ENCODE data around the gene PIK3R5. TPM values are rescaled to one million over a fixed set of nuclear protein-coding genes. Genes with fewer than 3 reads are reported as not detected.
A peak's percentile ranks its signal among the peaks of the same experiment; 100 is the strongest.

PIK3R5 gene
- total RNA-seq, 2 experiments from 2014 or later = 0.76 to 1.5 TPM

GRCh38 chr17:8835106-8835505 is 130.4 kb downstream of the PIK3R5 start:
- TF ChIP-seq CTCF (conservative IDR thresholded peaks at IDR 0.05; ENCODE audit: low read length) = no peak
- TF ChIP-seq EZH2phosphoT487 (IDR thresholded peaks at IDR 0.05; ENCODE audit: borderline replicate concordance, low read depth, low read length) = no peak
- BruUV-seq (replicated peaks) = no TSS peak
- Histone ChIP-seq H3K79me2 (ENCODE audit: insufficient read depth, low read depth, low read length) (no peaks in the 10 kb centered on the region), H3K4me1 (ENCODE audit: insufficient read depth, low read length, poor library complexity, severe bottlenecking) (no peaks in the 10 kb centered on the region), H3K36me3 (ENCODE audit: insufficient read depth, low read length) (no peaks in the 10 kb centered on the region), H4K20me1 (ENCODE audit: insufficient read depth, low read length) (no peaks in the 10 kb centered on the region), H2AFZ (ENCODE audit: low read length) (no peak overlapping the region), H3K9me3 (ENCODE audit: low read length) (no peaks in the 10 kb centered on the region), H3K9me2 (ENCODE audit: insufficient read depth, low read length) (no peaks in the 10 kb centered on the region), H3K27ac (ENCODE audit: low read depth, low read length, poor library complexity, severe bottlenecking) (no peak overlapping the region), H3K4me3 (ENCODE audit: low read depth, low read length, poor library complexity, severe bottlenecking) (no peak overlapping the region), H3K4me2 (ENCODE audit: low read length) (no peak overlapping the region)
- DNase-seq (ENCODE audit: low spot score) = no peak
- intact Hi-C loops (cut with micrococcal nuclease; ENCODE audit: unreplicated experiment) = no loop called here
- ChIA-PET CTCF (ENCODE audit: unreplicated experiment) (no interaction called here), POLR2A (no interaction called here)

GRCh38 chr17:8832711-8833352 is 132.7 kb downstream of the PIK3R5 start:
- peak; percentile 11 for DNase-seq (ENCODE audit: low spot score)
- Histone ChIP-seq H3K4me1 (ENCODE audit: insufficient read depth, low read length, poor library complexity, severe bottlenecking) (no peaks in the 10 kb centered on the region), H3K9me2 (ENCODE audit: insufficient read depth, low read length) (no peaks in the 10 kb centered on the region), H3K9me3 (ENCODE audit: low read length) (no peaks in the 10 kb centered on the region), H3K4me2 (ENCODE audit: low read length) (no peak overlapping the region), H4K20me1 (ENCODE audit: insufficient read depth, low read length) (no peaks in the 10 kb centered on the region), H3K27ac (ENCODE audit: low read depth, low read length, poor library complexity, severe bottlenecking) (no peak overlapping the region), H3K79me2 (ENCODE audit: insufficient read depth, low read depth, low read length) (no peaks in the 10 kb centered on the region), H3K4me3 (ENCODE audit: low read depth, low read length, poor library complexity, severe bottlenecking) (no peak overlapping the region), H3K36me3 (ENCODE audit: insufficient read depth, low read length) (no peaks in the 10 kb centered on the region), H2AFZ (ENCODE audit: low read length) (no peak overlapping the region)
- CTCF ChIA-PET (ENCODE audit: unreplicated experiment) = no interaction called here
- BruUV-seq (replicated peaks) = no TSS peak
- TF ChIP-seq CTCF (conservative IDR thresholded peaks at IDR 0.05; ENCODE audit: low read length) (peak; percentile 72), EZH2phosphoT487 (IDR thresholded peaks at IDR 0.05; ENCODE audit: borderline replicate concordance, low read depth, low read length) (no peak)
- intact Hi-C loops (cut with micrococcal nuclease; ENCODE audit: unreplicated experiment) = no loop called here
- POLR2A ChIA-PET = no interaction called here

GRCh38 chr17:8831234-8831849 is 134.2 kb downstream of the PIK3R5 start:
- H3K9me3 ChIP-seq (ENCODE audit: low read length) = no peaks in the 10 kb centered on the region
- no peaks in the 10 kb centered on the region for H3K4me1 ChIP-seq (ENCODE audit: insufficient read depth, low read length, poor library complexity, severe bottlenecking)
- H3K4me2 ChIP-seq (ENCODE audit: low read length) = no peak overlapping the region
- DNase-seq (ENCODE audit: low spot score) = no peak
- ChIA-PET POLR2A (no interaction called here), CTCF (ENCODE audit: unreplicated experiment) (no interaction called here)
- no peaks in the 10 kb centered on the region for H3K9me2 ChIP-seq (ENCODE audit: insufficient read depth, low read length)
- no peak overlapping the region for H3K27ac ChIP-seq (ENCODE audit: low read depth, low read length, poor library complexity, severe bottlenecking)
- BruUV-seq (replicated peaks) = no TSS peak
- H3K36me3 ChIP-seq (ENCODE audit: insufficient read depth, low read length) = no peaks in the 10 kb centered on the region
- H3K79me2 ChIP-seq (ENCODE audit: insufficient read depth, low read depth, low read length) = no peaks in the 10 kb centered on the region
- H3K4me3 ChIP-seq (ENCODE audit: low read depth, low read length, poor library complexity, severe bottlenecking) = no peak overlapping the region
- intact Hi-C loops (cut with micrococcal nuclease; ENCODE audit: unreplicated experiment) = no loop called here
- TF ChIP-seq CTCF (conservative IDR thresholded peaks at IDR 0.05; ENCODE audit: low read length) (no peak), EZH2phosphoT487 (IDR thresholded peaks at IDR 0.05; ENCODE audit: borderline replicate concordance, low read depth, low read length) (no peak)
- no peak overlapping the region for H2AFZ ChIP-seq (ENCODE audit: low read length)
- H4K20me1 ChIP-seq (ENCODE audit: insufficient read depth, low read length) = no peaks in the 10 kb centered on the region

All from OCI-LY7 (cell line).